OCI-LY1 (cell line): Measurements from ENCODE around the gene SPACA9.

Source experiments
- CTCF ChIP-seq: fragments of 200-600 bp; sonication (generic), shearing (Covaris generic); IDR thresholded peaks from 2 replicates; pipeline ENCODE4 v1.5.1; 2017; ENCODE audit warnings: mild to moderate bottlenecking, antibody characterized with exemption, low read length, moderate library complexity, mixed read lengths
- EZH2 ChIP-seq: fragments of 200-600 bp; sonication (generic), shearing (Covaris generic); IDR thresholded peaks from 2 replicates; pipeline ENCODE4 v1.8.0; 2017; ENCODE audit warnings: borderline replicate concordance, mixed run types, mild to moderate bottlenecking, antibody characterized with exemption, low read length, moderate library complexity, mixed read lengths

- no peak for TF ChIP-seq CTCF
- TF ChIP-seq EZH2: no peak
Measured at GRCh38 chr9:132875159-132875558, 3.5 kb upstream of the SPACA9 start.
